Activated CD4-positive, alpha-beta T cell treated with anti-CD3 and anti-CD28 coated beads, Interleukin-2, amount 50 U/mL, for 48 hours (primary cell): Measurements from ENCODE around the gene ZNF660.

Source experiments
- DNase-seq, 2 experiments: peaks; one replicate each; pipeline ENCODE4 v3.0.0-alpha.2; 2020

The ZNF660 gene

DNA sequence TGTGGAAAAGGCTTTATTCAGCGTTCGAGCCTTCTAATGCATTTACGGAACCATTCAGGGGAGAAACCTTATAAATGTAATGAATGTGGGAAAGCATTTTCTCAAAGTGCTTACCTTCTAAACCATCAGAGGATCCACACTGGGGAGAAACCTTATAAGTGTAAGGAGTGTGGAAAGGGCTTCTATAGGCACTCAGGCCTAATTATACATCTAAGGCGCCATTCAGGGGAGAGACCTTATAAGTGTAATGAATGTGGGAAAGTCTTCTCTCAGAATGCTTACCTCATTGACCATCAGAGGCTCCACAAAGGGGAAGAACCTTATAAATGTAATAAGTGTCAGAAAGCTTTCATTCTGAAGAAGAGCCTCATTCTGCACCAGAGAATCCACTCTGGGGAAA, 57.6 kb downstream of the ZNF660 start:
- no peak for DNase-seq

DNA sequence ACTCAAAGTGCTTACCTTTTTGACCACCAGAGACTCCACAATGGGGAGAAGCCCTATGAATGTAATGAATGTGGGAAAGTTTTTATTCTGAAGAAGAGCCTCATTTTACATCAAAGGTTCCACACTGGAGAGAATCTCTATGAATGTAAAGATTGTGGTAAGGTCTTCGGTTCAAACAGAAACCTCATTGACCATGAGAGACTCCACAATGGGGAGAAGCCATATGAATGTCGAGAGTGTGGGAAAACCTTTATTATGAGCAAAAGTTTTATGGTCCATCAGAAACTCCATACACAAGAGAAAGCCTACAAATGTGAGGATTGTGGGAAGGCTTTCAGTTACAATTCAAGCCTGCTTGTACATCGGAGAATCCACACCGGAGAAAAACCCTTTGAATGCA, 58.3 kb downstream of the ZNF660 start:
- no peak for DNase-seq

DNA sequence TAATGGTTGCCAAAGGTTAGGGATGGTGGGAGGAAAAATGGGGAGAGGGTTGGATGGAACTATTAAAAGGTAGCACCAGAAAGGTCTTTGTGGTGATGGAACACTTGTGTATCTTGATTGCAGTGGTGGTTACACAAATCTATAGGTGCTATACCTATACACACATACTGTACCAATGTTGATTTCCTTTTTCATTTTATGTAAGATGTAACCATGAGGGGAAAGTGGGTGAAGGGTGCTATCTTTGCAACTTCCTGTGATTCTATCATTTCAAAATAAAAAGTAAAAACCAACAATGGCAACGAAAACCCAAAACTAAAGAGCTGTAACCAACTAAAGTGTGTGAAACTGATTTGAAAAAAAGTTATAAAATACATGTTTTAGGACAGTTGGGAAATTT, 63.0 kb downstream of the ZNF660 start:
- DNase-seq: no peak

DNA sequence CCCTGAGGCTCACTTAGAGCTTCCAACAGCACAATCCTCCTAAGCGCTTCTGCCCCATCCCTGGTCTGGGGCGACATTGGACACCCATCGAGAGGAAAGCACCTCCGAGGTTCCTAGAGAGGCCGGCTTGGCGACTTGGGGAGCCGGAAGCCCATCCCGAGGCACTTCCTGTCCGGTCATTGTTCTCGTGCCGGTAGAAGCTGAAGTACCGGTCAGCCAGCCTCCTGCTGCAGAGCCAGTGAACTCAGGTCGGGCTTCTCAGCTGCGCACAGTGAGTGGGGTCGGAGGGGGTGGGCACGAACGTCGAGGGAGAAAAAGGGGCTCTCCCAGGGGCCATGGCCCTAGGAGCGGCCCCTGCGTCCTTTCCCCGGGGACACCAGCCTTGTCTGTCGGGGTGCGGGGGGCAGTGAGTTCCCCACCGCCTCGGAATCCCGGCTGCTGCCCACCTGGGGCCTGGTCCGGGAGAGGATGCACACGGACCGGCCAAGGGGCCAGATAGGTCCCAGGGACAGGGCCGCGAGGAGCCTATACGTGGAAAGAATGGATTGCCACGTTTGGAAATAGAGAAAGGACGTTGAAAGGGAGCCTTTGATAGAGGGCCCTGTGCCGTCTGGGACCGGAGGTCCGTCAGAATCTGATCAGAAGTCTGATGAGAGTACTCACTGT, 63.9 kb downstream of the ZNF660 start, which contains the start of gene ZNF35:
TSS of gene ZNF35 (plus strand) at position 169 of the 666 bp plus-strand sequence. CDS start 2,336 bp downstream, outside the sequence.
- peak; percentile 36 to 49 for DNase-seq
